Measurements from ENCODE around the gene TMEM185A.
A peak's percentile ranks its signal among the peaks of the same experiment; 100 is the strongest.
"Not testable (repeated sequence)": the region's sequence is repeated elsewhere in the genome, so short reads cannot be mapped to it uniquely, and the experiment has no call there.

Gene TMEM185A

GRCh38 chrX:149631234-149632165 is at the start of gene TMEM185A:
Gene TMEM185A (minus strand): TSS chrX:149631792. CDS start chrX:149631580, 212 bp downstream.
- DNase-seq: peak; percentile 56

- DNase-seq: no peak
Observed at GRCh38 chrX:149681182-149681581, 49.6 kb upstream of the TMEM185A start.

GRCh38 chrX:149679164-149679678 is 47.6 kb upstream of the TMEM185A start:
- DNase-seq: not testable (repeated sequence)

- DNase-seq: not testable (repeated sequence)
Observed at GRCh38 chrX:149675554-149675953, 44.0 kb upstream of the TMEM185A start.

GRCh38 chrX:149675088-149675487 is 43.5 kb upstream of the TMEM185A start:
- DNase-seq: not testable (repeated sequence)

- DNase-seq: not testable (repeated sequence)
Observed at GRCh38 chrX:149660613-149661012, 29.0 kb upstream of the TMEM185A start.

- not testable (repeated sequence) for DNase-seq
Observed at GRCh38 chrX:149656260-149656884, 24.8 kb upstream of the TMEM185A start.

GRCh38 chrX:149652232-149652981 is 20.8 kb upstream of the TMEM185A start:
- no peak for DNase-seq

- DNase-seq: no peak
Observed at GRCh38 chrX:149650162-149650561, 18.6 kb upstream of the TMEM185A start.

GRCh38 chrX:149648932-149649331 is 17.3 kb upstream of the TMEM185A start:
- DNase-seq: no peak

- DNase-seq: no peak
Observed at GRCh38 chrX:149647505-149647904, 15.9 kb upstream of the TMEM185A start.

- no peak for DNase-seq
Observed at GRCh38 chrX:149643496-149643895, 11.9 kb upstream of the TMEM185A start.

- no peak for DNase-seq
Observed at GRCh38 chrX:149641835-149642234, 10.2 kb upstream of the TMEM185A start.

GRCh38 chrX:149641432-149641831 is 9.8 kb upstream of the TMEM185A start:
- no peak for DNase-seq

GRCh38 chrX:149639568-149639967 is 8.0 kb upstream of the TMEM185A start:
- no peak for DNase-seq

- DNase-seq: no peak
Observed at GRCh38 chrX:149638860-149639259, 7.3 kb upstream of the TMEM185A start.

GRCh38 chrX:149633511-149633910 is 1.9 kb upstream of the TMEM185A start:
- no peak for DNase-seq

GRCh38 chrX:149630681-149631233 is 835 bp downstream of the TMEM185A start:
- DNase-seq: peak; percentile 30

GRCh38 chrX:149629730-149630387 is 1.7 kb downstream of the TMEM185A start:
- DNase-seq: no peak

- DNase-seq: no peak
Observed at GRCh38 chrX:149628768-149629167, 2.8 kb downstream of the TMEM185A start.

GRCh38 chrX:149628280-149628679 is 3.3 kb downstream of the TMEM185A start:
- DNase-seq: no peak

- DNase-seq: not testable (repeated sequence)
Observed at GRCh38 chrX:149626829-149627228, 4.8 kb downstream of the TMEM185A start.
